GM18498 (cell line): ENCODE data around the gene GRM8.
A peak's percentile ranks its signal among the peaks of the same experiment; 100 is the strongest.
"Not testable (repeated sequence)": the region's sequence is repeated elsewhere in the genome, so short reads cannot be mapped to it uniquely, and the experiment has no call there.

Experiments
- ATAC-seq: cut with Tn5 transposase; IDR thresholded peaks from one replicate; pipeline ENCODE4 v1.9.1; 2021; ENCODE audit warnings: mild to moderate bottlenecking, moderate library complexity; ENCODE audit not compliant: unreplicated experiment

The GRM8 gene

DNA sequence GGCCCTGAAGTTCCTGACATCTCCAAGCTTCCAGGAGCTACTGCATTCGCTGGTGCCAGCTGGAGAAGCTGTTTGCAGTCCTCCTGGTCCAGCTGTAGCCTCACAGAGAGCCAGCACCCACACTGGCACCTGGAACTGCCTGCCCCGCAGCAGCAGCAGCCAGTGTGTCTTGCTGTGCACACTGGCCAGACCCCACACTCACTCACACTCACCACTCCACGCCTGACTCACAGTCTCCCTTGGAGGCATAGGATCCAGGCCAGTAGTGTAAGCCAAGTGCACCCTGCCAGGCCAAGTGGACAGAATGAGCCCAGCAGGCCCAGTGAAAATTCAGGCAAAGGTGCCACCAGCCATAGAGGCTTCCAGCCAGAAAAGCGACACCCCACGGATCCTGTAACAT lies 566.3 kb downstream of the GRM8 start:
- no peak for ATAC-seq

DNA sequence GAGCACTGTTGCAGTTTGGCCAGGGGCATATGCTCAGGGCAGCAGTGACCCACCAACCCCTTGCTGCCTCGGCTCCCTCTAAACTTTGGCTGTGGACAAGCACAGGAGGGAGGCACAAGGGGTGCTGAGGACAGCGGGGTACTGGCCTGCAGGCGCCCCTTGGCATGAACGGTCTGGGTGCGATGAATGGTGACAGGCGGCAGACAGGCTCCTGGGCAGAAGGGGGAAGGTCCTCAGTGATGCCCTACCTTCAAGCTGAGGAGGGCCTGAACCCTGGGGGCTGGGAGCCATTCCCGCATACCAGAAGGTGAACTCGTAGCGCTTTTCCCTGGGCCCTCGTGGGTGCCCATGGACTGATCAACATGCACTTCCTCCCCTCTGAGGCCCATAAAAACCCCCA lies 567.1 kb downstream of the GRM8 start:
- no peak for ATAC-seq

DNA sequence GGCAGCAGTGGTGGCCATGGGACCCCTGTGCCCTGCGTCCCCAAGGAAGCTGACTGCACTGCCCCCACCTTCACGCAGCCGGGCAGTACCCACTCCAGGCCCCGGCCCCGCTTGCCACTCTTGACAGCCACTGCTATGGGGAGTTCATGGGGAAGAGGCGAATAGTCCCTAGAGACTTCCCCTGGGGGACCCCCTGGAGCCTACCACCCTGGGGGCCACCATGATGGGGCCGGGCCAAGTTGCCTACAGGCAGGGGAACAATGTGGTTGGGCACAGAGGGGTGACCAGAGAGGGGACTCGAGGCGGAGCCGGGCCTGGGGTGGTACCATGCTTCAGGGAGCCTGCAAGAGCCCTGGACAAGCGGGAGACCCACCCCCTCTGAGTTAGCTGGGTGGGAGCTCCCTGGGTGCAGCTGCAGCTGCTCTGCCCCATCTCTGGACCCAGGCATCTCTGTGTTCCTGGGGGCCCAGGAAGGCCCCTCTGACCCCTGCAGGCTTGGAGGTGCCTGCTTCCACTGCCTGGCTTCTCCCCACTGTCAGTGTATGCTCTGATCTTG lies 567.6 kb downstream of the GRM8 start:
- ATAC-seq = no peak

DNA sequence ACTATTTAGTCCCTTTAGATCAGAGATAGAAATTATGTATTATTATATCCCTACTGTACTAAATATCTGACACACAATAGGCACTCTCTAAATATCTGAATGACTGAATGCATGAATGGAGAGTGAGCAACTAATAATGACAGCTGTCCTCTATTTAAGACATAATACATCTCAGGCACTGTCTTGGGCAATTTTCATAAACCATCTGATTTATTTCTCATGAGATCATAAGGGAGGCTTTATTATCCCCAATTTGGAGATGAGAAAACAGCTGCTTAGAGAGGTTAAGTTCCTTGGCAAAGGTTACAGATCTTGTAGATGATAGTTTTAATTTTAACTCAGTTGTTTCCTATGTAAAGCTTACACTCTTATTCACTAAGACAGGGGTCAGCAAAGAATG lies 570.6 kb downstream of the GRM8 start:
- no peak for ATAC-seq

DNA sequence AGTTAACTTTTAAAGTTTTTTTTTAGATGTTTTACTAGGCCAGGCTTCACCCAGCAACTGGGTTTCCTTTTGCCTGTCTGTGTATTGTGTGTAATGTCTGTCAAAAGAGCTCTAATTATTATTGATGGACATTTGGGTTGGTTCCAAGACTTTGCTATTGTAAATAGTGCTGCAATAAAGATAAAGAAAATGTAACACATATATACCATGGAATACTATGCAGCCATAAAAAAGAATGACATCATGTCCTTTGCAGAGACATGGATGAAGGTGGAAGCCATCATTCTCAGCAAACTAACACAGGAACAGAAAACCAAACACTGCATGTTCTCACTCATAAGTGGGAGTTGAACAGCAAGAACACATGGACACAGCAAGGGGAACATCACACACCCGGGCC lies 584.0 kb downstream of the GRM8 start:
- ATAC-seq = not testable (repeated sequence)

DNA sequence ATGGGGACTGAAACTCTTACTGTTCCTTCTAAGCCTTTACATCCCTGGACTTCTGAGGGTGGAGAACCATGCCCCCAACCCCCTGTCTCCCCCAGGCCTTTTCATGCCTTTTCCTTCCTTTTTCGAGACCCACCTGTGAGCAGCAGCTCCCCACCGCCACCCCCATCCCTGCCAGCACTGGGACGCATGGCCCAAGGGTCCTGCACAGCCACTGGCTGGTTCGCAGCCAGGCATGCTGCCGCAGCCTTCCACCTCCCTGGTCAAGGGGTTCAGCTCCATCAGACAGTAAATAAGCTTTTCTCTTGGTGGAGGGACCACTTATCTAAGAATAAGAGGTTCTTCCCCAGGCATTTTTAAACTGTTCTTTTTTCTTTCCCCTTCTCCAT lies 584.4 kb downstream of the GRM8 start:
- no peak for ATAC-seq

DNA sequence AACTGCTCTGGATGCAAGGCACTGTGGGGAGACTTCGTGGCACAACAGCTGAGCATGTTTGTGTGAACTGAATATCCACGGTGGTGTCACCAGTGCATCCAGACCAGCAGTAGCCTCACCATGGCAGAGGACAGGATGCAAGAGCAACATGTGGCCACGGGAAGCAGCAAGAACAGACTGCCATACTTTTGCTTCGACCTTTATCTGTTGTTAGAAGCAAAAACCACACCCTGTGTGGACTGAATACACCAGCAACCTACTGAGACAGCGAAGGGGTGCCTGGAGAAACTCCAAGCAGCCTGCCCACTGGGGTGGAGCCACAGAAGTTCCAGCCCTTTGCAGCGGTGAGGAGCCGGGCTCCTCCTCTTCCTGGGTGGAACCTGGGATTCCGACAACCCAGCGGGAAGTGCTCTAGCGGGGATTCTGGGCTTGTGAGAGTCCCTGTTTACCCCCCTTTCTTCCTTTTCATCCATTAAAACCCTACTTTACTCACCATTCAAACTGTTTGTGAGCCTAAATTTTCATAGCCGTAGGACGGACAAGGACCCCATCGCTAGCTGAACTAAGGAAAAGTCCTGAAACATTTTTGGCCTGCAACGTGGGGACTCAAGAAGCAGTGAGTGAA lies 584.9 kb downstream of the GRM8 start:
- ATAC-seq = no peak

DNA sequence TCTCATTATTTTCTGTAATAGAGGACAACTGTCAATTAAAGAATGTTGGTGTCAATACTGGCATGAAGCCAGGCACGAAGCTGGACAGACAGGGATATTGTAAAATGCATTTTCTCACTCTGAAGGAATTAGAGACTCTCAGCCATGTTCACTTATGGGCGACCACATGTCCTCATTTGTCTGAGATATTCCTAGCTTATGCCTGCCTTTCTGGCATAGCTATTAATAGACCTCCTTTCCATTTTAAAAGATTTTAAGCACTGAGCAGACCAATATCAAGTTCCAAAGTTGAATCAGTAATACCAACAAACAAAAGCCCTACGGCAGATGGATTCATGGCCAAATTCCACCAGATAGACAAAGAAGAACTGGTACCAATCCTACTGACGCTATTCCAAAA lies 589.9 kb downstream of the GRM8 start:
- ATAC-seq = no peak

DNA sequence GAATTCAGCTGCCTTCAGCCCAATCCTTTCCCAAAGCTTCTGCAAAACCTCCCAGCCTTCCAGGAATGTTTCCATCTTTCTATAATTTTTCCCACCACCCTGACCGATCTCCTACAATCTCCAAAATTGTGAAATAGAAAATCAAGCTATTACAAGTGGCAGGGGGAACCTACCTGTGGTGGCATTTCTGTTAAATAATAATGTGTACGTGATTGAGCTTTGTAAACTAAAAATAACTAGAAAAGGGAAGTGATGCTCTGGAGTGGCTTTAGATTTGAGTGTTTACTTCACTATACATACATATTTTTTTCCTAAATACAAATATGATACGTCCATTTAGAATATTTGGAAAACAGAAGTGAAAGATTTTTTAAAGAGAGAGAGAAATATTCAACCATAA lies 593.6 kb downstream of the GRM8 start:
- ATAC-seq = peak; percentile 78

DNA sequence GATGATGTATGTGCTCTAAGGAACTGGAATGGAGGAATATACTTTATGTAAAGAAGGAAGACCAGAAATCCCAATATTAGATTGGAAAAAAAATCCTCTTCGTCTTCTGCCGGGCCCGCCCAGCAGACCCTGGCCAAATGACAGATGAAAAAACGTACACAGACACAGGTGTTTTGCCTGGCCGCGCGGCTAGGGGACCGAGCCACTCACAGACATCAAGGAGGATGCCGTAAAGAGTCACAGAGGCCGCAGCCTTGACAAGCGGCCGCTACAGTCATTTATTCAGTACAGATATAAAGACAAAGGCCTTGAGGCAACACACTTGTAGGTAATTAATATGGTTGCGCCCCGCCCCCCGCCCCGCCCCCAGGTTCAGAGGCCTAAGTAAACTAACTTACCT lies 594.1 kb downstream of the GRM8 start:
- peak; percentile 14 for ATAC-seq

DNA sequence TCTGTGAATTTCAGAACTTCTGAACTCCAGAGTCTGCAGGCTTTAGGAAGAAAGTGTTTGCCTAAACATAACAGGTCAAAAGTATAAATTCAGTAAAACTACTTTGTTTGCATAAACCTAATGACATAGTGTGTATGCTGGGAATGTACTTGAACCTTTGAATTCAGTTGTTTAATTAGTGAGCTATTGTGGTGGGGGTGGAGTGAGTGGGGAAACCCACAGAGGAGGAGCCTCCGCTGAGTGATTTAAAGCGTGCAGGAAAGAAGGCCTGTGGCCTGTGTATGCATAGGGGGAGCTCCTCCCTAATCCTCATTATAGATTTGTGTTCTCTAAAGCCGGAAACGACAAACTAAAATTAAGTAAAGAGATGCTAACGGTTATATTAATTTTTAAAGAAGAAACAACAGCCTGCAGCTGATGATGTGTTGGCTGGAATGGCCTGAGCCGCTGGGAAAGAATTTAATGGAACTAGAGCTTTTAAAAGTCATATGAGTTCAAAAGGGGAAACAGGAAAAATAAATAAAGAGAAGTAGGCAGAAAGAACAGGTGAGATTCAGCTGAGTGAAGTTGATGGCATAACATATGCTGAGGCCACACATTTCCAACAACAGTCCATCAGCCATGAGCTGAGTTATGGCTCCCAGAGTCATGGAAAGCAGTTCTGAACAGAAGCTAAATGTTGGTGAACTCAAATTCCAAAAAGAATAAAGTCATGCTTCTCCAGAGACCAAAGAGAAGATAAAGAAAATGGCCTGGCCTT lies 595.0 kb downstream of the GRM8 start:
- ATAC-seq = peak; percentile 93

DNA sequence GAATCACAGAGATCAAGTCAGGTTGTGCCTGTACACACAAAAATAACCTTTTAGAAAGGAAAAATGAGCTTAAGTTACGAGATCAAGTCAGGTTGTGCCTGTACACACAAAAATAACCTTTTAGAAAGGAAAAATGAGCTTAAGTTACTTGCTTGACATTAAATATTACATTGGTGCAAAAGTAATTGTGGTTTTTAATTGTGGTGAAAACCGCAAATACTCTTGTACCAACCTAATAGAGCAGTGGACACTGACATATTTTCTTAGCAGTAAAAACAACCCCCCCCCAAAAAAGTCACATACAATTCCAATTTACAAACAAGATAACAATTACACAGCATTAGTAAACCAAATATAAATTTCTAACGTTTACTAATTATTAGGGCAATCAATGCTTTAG lies 595.6 kb downstream of the GRM8 start:
- no peak for ATAC-seq

DNA sequence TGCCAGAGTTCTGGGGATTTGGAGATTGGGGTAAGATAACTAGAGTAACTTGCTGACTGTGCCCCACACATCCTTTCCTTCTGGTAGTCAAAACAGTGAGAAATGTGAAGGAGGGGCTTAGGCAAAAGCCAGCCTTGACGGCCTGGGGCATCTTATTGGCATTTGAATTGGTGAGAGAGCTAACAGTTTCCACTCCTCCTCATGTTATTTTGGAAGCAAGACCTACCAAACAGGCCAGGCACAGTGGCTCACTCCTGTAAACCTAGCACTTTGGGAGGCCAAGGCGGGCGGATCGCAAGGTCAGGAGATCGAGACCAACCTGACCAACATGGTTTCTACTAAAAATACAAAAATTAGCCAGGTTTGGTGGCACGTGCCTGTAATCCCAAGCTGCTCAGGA lies 596.6 kb downstream of the GRM8 start:
- no peak for ATAC-seq

DNA sequence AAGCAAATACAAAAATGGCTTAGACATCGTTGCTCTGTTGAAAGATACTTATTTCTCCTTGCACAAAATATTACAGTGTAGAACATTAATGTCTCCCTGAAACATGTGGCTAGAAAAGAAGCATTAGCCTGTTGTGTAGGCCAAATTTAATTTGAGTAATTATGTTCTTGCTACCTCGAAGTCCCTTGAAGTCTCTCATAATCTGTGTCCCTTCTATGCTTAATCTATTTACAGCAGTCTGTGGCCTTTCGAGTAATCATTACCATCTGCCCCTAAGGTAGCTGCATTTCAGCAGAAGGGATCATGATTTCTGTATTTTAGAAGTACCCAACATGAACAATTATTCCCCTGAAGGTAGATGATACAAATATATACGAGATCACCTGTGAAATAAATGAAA lies 615.2 kb downstream of the GRM8 start:
- ATAC-seq = no peak

DNA sequence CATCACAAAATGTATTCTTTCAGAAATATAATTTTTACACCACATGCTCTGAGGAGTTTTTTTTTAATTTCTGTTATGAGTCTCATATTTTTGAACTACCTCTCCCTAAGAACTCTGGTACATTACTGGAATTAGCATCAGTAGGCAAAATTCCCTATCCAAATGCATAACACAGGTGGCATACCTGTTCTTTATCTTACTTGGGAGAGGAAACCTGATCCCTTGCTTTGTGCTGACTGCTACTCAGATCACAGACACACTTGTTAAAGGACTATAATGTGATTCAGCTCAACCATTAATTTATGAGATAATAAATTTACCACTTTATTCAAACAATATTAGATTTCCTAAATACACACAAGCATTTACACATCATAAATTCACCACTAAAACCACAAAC lies 617.2 kb downstream of the GRM8 start:
- no peak for ATAC-seq

DNA sequence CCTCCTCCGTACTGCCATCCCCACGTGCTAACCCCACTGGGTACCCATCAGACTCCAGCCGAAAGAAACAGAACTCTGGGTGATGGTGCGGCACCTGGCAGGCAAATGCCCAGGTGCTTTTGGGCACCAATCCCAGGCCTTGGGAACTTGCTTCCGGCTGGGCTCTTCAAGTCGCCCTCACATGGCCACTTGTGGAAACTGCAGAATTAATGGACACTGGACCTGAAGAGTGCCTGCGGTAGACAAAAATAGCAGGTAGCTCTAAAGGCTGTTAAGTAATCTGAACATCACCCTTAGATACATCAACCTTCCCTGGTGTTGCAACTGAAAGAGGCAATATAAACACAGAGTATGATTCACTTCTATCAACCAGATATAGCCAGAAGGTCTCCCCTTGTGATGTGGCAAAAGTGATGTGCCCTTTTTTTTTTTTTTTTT lies 644.4 kb downstream of the GRM8 start:
- no peak for ATAC-seq

DNA sequence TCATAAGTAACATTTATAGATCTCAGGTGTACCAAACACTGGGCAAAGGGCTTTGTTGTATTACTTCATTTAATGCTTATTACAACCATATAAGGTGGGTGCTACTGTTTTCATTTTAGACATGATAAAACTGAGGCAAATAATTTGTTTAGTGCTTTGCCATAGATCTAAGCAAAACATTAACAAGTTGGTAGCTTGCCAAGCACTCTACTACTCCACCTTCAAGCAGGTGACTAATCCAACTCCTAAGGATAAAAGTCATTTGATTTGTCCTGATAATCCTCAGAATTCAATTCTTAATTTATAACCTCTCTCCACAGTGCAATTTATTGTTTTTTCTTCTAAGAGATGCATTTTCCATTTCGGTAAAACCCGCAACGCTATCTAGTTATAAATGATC lies 646.4 kb downstream of the GRM8 start:
- no peak for ATAC-seq

DNA sequence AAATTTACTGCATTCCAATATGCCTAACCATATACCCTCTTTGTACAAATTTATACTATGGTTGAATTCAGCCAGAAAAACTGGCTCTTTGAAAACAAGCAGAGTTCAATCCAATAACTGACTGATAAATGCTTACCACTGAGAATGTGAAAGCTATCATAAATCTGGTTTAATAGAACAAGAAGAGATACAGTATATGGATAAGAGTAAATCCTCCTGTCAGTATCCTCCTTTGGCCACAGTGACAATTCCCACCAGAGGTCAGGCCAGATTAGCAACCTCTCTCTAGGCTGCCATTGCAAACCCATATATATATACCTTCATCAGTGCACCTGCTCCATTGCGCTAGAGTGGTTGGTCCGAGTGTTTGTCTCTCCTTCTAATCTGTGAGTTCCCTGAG lies 647.2 kb downstream of the GRM8 start:
- ATAC-seq = no peak

DNA sequence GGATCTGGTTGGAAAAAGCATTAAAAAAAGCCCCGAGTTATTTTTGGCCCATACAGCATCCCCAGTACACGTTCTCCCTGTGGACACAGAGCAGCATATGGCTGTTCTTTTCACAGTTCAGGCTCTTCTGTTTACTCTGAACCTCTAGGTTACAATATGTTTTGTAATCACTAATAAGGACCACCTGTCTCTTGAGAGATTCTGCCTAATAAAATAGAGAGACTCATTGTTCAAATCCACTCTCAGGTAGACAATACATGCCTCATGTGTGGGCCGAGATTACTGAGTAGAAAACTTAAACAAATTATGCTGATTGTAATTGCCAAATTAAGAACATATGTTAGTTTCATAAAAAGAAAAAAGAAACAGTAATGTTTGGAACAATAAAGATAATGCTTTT lies 647.7 kb downstream of the GRM8 start:
- ATAC-seq = no peak

DNA sequence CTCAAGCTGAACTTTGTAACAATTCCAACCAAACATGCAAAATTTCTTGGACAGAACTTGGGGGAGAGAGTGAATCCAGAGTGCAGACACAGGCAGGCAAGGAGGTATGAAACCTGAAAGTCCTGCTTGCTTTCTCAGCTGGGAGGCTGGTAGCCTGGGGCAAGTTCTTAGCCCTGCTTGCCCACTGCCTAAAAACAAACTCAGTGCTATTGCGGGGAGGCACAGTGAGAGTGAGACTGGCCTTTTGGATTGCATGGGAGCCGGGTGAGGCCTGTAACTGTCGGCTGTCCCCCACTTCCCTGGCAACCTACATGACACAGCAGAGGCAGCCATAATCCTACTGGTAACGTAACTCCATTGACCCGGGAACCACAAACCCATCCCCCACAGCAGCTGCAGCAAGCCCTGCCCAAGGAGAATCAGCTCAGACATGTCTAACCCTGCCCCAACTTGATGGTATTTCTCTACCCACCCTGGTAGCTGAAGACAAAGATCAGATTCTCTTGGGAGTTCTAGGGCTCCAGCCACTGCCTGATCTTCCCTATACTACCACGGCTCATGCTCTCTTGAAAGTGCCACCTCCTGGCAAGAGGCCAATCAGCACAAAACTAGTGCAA lies 663.6 kb downstream of the GRM8 start:
- no peak for ATAC-seq

DNA sequence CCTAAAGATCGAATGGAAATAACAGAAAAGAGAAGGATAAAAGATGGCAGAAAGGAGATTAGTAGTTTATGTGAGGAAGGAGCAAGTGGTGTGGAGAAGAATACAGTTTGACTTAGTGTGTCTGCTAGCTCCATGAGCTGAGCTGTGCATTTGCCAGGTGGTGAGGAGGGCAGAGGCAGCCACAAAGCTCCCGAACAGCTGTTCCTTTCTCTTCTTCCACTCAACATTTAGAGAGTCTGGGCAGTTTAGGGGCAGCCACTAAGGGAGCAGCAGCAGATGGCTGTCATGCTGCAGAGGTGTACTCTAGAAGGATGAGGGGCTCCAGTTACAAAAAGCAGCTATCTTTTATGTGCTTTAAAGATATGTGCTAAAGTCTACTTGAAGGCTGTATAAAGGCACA lies 674.4 kb downstream of the GRM8 start:
- no peak for ATAC-seq
